MM.1S (cell line): ENCODE measurements around the gene FUCA1.
"Not testable (repeated sequence)": the region's sequence is repeated elsewhere in the genome, so short reads cannot be mapped to it uniquely, and the experiment has no call there.

Experiments
- DNase-seq: peaks from one replicate; pipeline ENCODE4 v3.0.0-alpha.2; 2015
- H2AFZ ChIP-seq: fragments of 300-600 bp; sonication (generic); 2 replicates; pipeline ENCODE4 v1.6.0; 2016; ENCODE audit warnings: antibody characterized with exemption, low read length
- H3F3A ChIP-seq: fragments of 300-600 bp; sonication (generic); 2 replicates; pipeline ENCODE4 v1.6.1; 2016; ENCODE audit warnings: mild to moderate bottlenecking, antibody characterized with exemption, low read length, moderate library complexity, mixed read lengths; ENCODE audit not compliant: insufficient read depth
- H3K27ac ChIP-seq: fragments of 300-600 bp; sonication (generic); 2 replicates; pipeline ENCODE4 v1.5.1; 2016; ENCODE audit warnings: mild to moderate bottlenecking, low read length
- H3K27me3 ChIP-seq: fragments of 300-600 bp; sonication (generic); replicated peaks from 2 replicates; pipeline ENCODE4 v1.6.0; 2016; ENCODE audit warnings: low read length; ENCODE audit not compliant: insufficient read depth
- H3K36me3 ChIP-seq: fragments of 300-600 bp; sonication (generic); replicated peaks from 2 replicates; pipeline ENCODE4 v1.6.1; 2016; ENCODE audit warnings: mild to moderate bottlenecking, low read length, mixed read lengths; ENCODE audit not compliant: insufficient read depth
- H3K4me1 ChIP-seq: fragments of 300-600 bp; sonication (generic); 2 replicates; pipeline ENCODE4 v1.6.1; 2016; ENCODE audit warnings: low read length, mixed read lengths
- H3K4me2 ChIP-seq: fragments of 300-600 bp; sonication (generic); 2 replicates; pipeline ENCODE4 v1.6.0; 2016; ENCODE audit warnings: low read depth, low read length
- H3K4me3 ChIP-seq: fragments of 300-600 bp; sonication (generic); 2 replicates; pipeline ENCODE4 v1.5.1; 2016; ENCODE audit warnings: low read length, mixed read lengths
- H3K79me2 ChIP-seq: fragments of 300-600 bp; sonication (generic); 2 replicates; pipeline ENCODE4 v1.6.1; 2016; ENCODE audit warnings: mixed run types, low read length, mixed read lengths
- H3K9ac ChIP-seq: fragments of 300-600 bp; sonication (generic); 2 replicates; pipeline ENCODE4 v1.6.1; 2016; ENCODE audit warnings: low read length, mixed read lengths
- H3K9me2 ChIP-seq: fragments of 300-600 bp; sonication (generic); replicated peaks from 2 replicates; pipeline ENCODE4 v1.6.1; 2016; ENCODE audit warnings: mild to moderate bottlenecking, low read length, mixed read lengths; ENCODE audit not compliant: insufficient read depth
- H3K9me3 ChIP-seq: fragments of 300-600 bp; sonication (generic); replicated peaks from 2 replicates; pipeline ENCODE4 v1.6.1; 2016; ENCODE audit warnings: mild to moderate bottlenecking, low read length, mixed read lengths; ENCODE audit not compliant: insufficient read depth
- H4K20me1 ChIP-seq: fragments of 300-600 bp; sonication (generic); 2 replicates; pipeline ENCODE4 v1.6.1; 2016; ENCODE audit warnings: mild to moderate bottlenecking, low read length, moderate library complexity, mixed read lengths; ENCODE audit not compliant: insufficient read depth
- CTCF ChIP-seq: fragments of 300-600 bp; sonication (generic); IDR thresholded peaks from 2 replicates; pipeline ENCODE4 v1.5.1; 2016; ENCODE audit warnings: antibody characterized with exemption, low read length, mixed read lengths
- EZH2 ChIP-seq: fragments of 300-600 bp; sonication (generic); optimal IDR thresholded peaks from 2 replicates; pipeline ENCODE3; 2017; ENCODE audit warnings: low read depth, mild to moderate bottlenecking, antibody characterized with exemption, low read length, mixed read lengths
- EZH2phosphoT487 ChIP-seq: fragments of 300-600 bp; sonication (generic); IDR thresholded peaks from 2 replicates; pipeline ENCODE4 v1.6.1; 2018; ENCODE audit warnings: antibody characterized with exemption, low read length

The FUCA1 gene

DNA sequence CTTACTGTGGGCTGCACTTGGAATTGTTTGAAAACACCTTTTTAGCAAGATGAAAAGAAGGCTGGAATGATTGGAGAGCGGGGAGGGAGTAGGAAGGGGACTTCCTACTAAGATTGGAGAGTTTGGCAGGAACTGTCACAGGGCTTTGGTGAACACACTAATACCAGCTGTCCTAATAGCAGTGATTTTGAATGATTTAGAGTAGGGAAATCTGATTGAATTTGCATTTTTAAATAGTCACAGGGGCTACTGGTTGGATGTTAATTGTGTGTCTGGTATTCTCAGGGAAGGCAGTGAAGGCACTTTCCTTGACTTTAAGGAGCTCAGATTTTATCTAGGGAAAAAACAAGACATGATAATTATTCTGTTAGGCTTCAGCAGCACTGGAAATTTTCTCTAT is 40.4 kb downstream of the FUCA1 start:
- Histone ChIP-seq H4K20me1 (no peaks in the 10 kb centered on the region), H3K9me3 (no peaks in the 10 kb centered on the region)

GRCh38 chr1:23826590-23826989 is 41.5 kb downstream of the FUCA1 start:
- H3K9ac ChIP-seq, H3K27ac ChIP-seq, H3K9me3 ChIP-seq, H3K36me3 ChIP-seq, H3K4me1 ChIP-seq, H4K20me1 ChIP-seq, H3F3A ChIP-seq, H3K27me3 ChIP-seq, H3K9me2 ChIP-seq, H3K4me3 ChIP-seq, DNase-seq, H2AFZ ChIP-seq: not testable (repeated sequence)
- peak overlapping the region; percentile 80; the same call in 1 of the 2 replicates for H3K4me2 ChIP-seq
- H3K79me2 ChIP-seq, result peaks cover 16% of the 10 kb centered on the region

More for the DNA sequence above, 40.4 kb downstream of the FUCA1 start:
- DNase-seq, result no peak
- Histone ChIP-seq H2AFZ (no peak overlapping the region), H3K9me2 (no peaks in the 10 kb centered on the region), H3K4me1 (0 out of 2 replicates have a peak, but pooled peaks cover 7% of the 10 kb centered on the region), H3K36me3 (no peaks in the 10 kb centered on the region), H3K4me3 (no peak overlapping the region), H3K27ac (no peak overlapping the region), H3K4me2 (no peak overlapping the region), H3K27me3 (no peaks in the 10 kb centered on the region), H3F3A (no peaks in the 10 kb centered on the region), H3K79me2 (peaks cover 16% of the 10 kb centered on the region), H3K9ac (no peak overlapping the region)
- TF ChIP-seq EZH2, result no peak
- TF ChIP-seq CTCF, result no peak
- no peak for TF ChIP-seq EZH2phosphoT487

- Histone ChIP-seq H3K4me1 (0 out of 2 replicates have a peak, but pooled peaks cover 7% of the 10 kb centered on the region), H3K4me3 (peak overlapping the region; percentile 90), H3K36me3 (no peaks in the 10 kb centered on the region), H3K9me2 (no peaks in the 10 kb centered on the region), H3K4me2 (peak overlapping the region; percentile 80), H3K9me3 (no peaks in the 10 kb centered on the region), H3K27ac (peak overlapping the region; percentile 21; the same call in 1 of the 2 replicates), H3K79me2 (peaks cover 16% of the 10 kb centered on the region), H2AFZ (peak overlapping the region; percentile 97), H4K20me1 (no peaks in the 10 kb centered on the region), H3F3A (no peaks in the 10 kb centered on the region), H3K9ac (peak overlapping the region; percentile 94; the same call in 1 of the 2 replicates), H3K27me3 (no peaks in the 10 kb centered on the region)
- TF ChIP-seq CTCF (no peak), EZH2 (no peak), EZH2phosphoT487 (no peak)
- peak; percentile 28 for DNase-seq
These were observed 42.1 kb downstream of the FUCA1 start for GRCh38 chr1:23825762-23826522.
